HepG2 (cell line): ENCODE results near the gene R3HCC1L. TPM values are rescaled to one million over a fixed set of nuclear protein-coding genes. Genes with fewer than 3 reads are reported as not detected.

ENCODE experiments used
- ATAD3A ChIP-seq: sonication (generic); formaldehyde crosslinking; IDR thresholded peaks from 2 replicates; pipeline ENCODE4 v1.4.0; 2020; ENCODE audit warnings: missing genetic modification reagents
- HDAC2 ChIP-seq: sonication (generic); formaldehyde crosslinking; IDR thresholded peaks from 2 replicates; pipeline ENCODE4 v1.4.0; 2020; ENCODE audit warnings: missing genetic modification reagents
- HOXA7 ChIP-seq: sonication (generic); formaldehyde crosslinking; IDR thresholded peaks from 2 replicates; pipeline ENCODE4 v1.8.1; 2022; ENCODE audit warnings: mild to moderate bottlenecking, missing genetic modification reagents, moderate library complexity
- MED1 ChIP-seq: sonication (generic); formaldehyde crosslinking; IDR thresholded peaks from 2 replicates; pipeline ENCODE4 v1.4.0; 2020; ENCODE audit warnings: missing genetic modification reagents
- MEIS1 ChIP-seq: sonication (generic); formaldehyde crosslinking; IDR thresholded peaks from 2 replicates; pipeline ENCODE4 v1.9.0; 2021; ENCODE audit warnings: mild to moderate bottlenecking, missing genetic modification reagents, moderate library complexity, borderline replicate concordance
- SETDB1 ChIP-seq: sonication (generic); formaldehyde crosslinking; IDR thresholded peaks from 2 replicates; pipeline ENCODE4 v1.5.1; 2020; ENCODE audit warnings: missing genetic modification reagents, mild to moderate bottlenecking, borderline replicate concordance
- SPEN ChIP-seq: sonication (generic); formaldehyde crosslinking; IDR thresholded peaks from 2 replicates; pipeline ENCODE4 v1.5.1; 2020; ENCODE audit warnings: low read depth, mild to moderate bottlenecking, missing genetic modification reagents
- SUZ12 ChIP-seq: fragments of 150-350 bp; IDR thresholded peaks from 2 replicates; pipeline ENCODE4 v1.6.1; 2014; ENCODE audit warnings: low read depth, low read length
- TCF7L2 ChIP-seq: IDR thresholded peaks from 2 replicates; pipeline ENCODE4 v1.6.1; 2011; ENCODE audit warnings: mild to moderate bottlenecking, low read depth, low read length, moderate library complexity
- YY1 ChIP-seq: IDR thresholded peaks from 2 replicates; pipeline ENCODE4 v1.6.1; 2011; ENCODE audit warnings: low read length, low read depth, moderate library complexity, mild to moderate bottlenecking; ENCODE audit not compliant: insufficient read depth, insufficient replicate concordance
- ZFAT ChIP-seq: sonication (generic); formaldehyde crosslinking; conservative IDR thresholded peaks from 2 replicates; pipeline ENCODE4 v1.8.1; 2023; ENCODE audit warnings: missing genetic modification reagents, inconsistent platforms
- ZFP82 ChIP-seq: sonication (generic); formaldehyde crosslinking; IDR thresholded peaks from 2 replicates; pipeline ENCODE4 v1.5.1; 2020; ENCODE audit warnings: mild to moderate bottlenecking, missing genetic modification reagents, borderline replicate concordance
- ZNF510 ChIP-seq: sonication (generic); formaldehyde crosslinking; IDR thresholded peaks from 2 replicates; pipeline ENCODE4 v1.4.0; 2020; ENCODE audit warnings: low read depth, mild to moderate bottlenecking, missing genetic modification reagents
- ZNF781 ChIP-seq: sonication (generic); formaldehyde crosslinking; IDR thresholded peaks from 2 replicates; pipeline ENCODE4 v1.5.1; 2020; ENCODE audit warnings: borderline replicate concordance, mild to moderate bottlenecking, missing genetic modification reagents; ENCODE audit errors: not compliant biosample characterization
- ZNF850 ChIP-seq: sonication (generic); formaldehyde crosslinking; conservative IDR thresholded peaks from 2 replicates; pipeline ENCODE4 v1.9.0; 2021; ENCODE audit warnings: mild to moderate bottlenecking, missing genetic modification reagents
- ZNF883 ChIP-seq: sonication (generic); formaldehyde crosslinking; IDR thresholded peaks from 2 replicates; pipeline ENCODE4 v1.5.1; 2020; ENCODE audit warnings: mild to moderate bottlenecking, missing genetic modification reagents; ENCODE audit errors: not compliant biosample characterization
- ZNF891 ChIP-seq: sonication (generic); formaldehyde crosslinking; IDR thresholded peaks from 2 replicates; pipeline ENCODE4 v1.5.0; 2020; ENCODE audit warnings: mild to moderate bottlenecking, missing genetic modification reagents
- ZSCAN12 ChIP-seq: sonication (generic); formaldehyde crosslinking; IDR thresholded peaks from 2 replicates; pipeline ENCODE4 v1.9.0; 2021; ENCODE audit warnings: mild to moderate bottlenecking, missing genetic modification reagents
- polyA plus RNA-seq, 8 experiments: library from polyadenylated mRNA; depleted of rRNA in 3 of 8; stranded (reverse) in 7 of 8; unstranded in 1 of 8; fragments of >200 nt; fragmentation: Illumina TruSeq in 4 of 8; extraction: Trizol in 4 of 8; gene quantifications; 2 replicates each; pipeline versions ENCODE4 v1.2.1 to v1.2.3, GENCODE V29; 2011 to 2016; ENCODE audit warnings: low read depth in 4 of 8, missing spikeins in 1 of 8, mixed read lengths in 1 of 8; ENCODE audit not compliant: insufficient read depth in 1 of 8
- total RNA-seq, 5 experiments: library from RNA; depleted of rRNA; stranded (reverse); fragments of >200 nt; fragmentation: Illumina TruSeq; extraction: Trizol; gene quantifications; 2 replicates each; pipeline ENCODE4 v1.2.3, GENCODE V29; 2016; ENCODE audit warnings: low read depth in 1 of 5
- TF ChIP-seq, protein P1 (sequence below): sonication (generic); formaldehyde crosslinking; IDR thresholded peaks from 2 replicates; pipeline ENCODE4 v1.9.0; 2021; ENCODE audit warnings: missing genetic modification reagents, borderline replicate concordance
- TF ChIP-seq, protein P2 (sequence below): sonication (generic); formaldehyde crosslinking; IDR thresholded peaks from 2 replicates; pipeline ENCODE4 v1.4.0; 2020; ENCODE audit warnings: missing genetic modification reagents, mild to moderate bottlenecking, borderline replicate concordance
- TF ChIP-seq, protein P3 (sequence below): IDR thresholded peaks from 2 replicates; pipeline ENCODE4 v1.6.1; 2018; ENCODE audit warnings: missing genetic modification reagents
- TF ChIP-seq, protein P4 (sequence below): sonication (generic); formaldehyde crosslinking; IDR thresholded peaks from 2 replicates; pipeline ENCODE4 v1.4.0; 2020; ENCODE audit warnings: missing genetic modification reagents

Gene R3HCC1L
- total and polyA plus RNA-seq, 2 of the 13 experiments (the other 11 are each of a cell fraction or from before 2014, with no cell fraction given), result 6.5 to 12.2 TPM

DNA sequence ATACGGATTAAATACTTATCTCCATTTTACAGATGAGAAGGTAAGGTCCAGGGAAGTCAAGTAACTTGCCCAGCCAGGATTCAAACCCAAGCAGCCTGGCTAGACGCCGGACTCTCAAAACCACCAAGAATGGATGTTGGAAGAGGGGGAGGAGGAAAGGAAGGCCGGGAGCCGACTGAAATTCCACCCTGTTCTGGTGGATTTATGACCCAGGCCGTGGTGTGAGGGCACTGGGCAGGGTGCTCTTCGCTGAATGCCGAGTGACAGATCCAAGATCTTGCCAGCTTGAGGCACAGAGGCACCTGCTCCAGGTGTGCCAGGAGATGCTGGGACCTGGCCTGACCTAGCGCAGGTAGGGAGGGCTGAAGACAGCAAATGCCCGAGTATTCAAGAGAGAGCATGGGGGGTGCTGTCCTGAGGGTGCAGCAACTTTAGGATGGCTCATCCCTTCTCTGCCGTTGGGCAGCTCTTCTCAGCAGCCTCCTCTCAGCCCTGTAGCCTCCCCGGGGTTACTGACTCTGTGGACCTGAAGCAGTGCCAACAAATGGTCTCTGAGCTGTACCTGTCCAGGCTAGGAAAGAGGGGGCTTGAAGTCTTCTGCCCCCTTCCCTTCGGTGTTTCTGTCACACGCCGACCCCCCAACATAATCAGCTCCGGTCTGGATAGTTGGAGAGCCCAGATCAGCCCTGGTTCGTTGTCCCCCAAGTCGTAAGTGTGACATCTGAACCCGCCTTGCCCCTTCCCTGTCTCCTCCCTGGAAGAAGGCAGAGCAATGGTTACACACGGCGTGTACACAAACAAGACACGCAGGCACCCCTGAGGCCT, 132.8 kb downstream of the R3HCC1L start (continued):
- no peak for TF ChIP-seq ZNF510
- no peak for TF ChIP-seq ZFAT (CRISPR knock-in tag)
- TF ChIP-seq MED1 (CRISPR knock-in tag), result no peak; the same call in 1 of the 2 replicates
- TF ChIP-seq SETDB1 (CRISPR knock-in tag), result no peak
- TF ChIP-seq, protein P1, sequence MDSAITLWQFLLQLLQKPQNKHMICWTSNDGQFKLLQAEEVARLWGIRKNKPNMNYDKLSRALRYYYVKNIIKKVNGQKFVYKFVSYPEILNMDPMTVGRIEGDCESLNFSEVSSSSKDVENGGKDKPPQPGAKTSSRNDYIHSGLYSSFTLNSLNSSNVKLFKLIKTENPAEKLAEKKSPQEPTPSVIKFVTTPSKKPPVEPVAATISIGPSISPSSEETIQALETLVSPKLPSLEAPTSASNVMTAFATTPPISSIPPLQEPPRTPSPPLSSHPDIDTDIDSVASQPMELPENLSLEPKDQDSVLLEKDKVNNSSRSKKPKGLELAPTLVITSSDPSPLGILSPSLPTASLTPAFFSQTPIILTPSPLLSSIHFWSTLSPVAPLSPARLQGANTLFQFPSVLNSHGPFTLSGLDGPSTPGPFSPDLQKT, result no peak
- TF ChIP-seq ATAD3A (CRISPR knock-in tag), result no peak
- TF ChIP-seq TCF7L2, result no peak
- TF ChIP-seq ZNF781, result no peak
- no peak for TF ChIP-seq HOXA7
- TF ChIP-seq SPEN (CRISPR knock-in tag), result 0 out of 2 replicates have a peak, but pooled peaks have one; percentile 55
- no peak for TF ChIP-seq ZNF850 (CRISPR knock-in tag)
- TF ChIP-seq ZFP82, result no peak
- TF ChIP-seq, protein P2, sequence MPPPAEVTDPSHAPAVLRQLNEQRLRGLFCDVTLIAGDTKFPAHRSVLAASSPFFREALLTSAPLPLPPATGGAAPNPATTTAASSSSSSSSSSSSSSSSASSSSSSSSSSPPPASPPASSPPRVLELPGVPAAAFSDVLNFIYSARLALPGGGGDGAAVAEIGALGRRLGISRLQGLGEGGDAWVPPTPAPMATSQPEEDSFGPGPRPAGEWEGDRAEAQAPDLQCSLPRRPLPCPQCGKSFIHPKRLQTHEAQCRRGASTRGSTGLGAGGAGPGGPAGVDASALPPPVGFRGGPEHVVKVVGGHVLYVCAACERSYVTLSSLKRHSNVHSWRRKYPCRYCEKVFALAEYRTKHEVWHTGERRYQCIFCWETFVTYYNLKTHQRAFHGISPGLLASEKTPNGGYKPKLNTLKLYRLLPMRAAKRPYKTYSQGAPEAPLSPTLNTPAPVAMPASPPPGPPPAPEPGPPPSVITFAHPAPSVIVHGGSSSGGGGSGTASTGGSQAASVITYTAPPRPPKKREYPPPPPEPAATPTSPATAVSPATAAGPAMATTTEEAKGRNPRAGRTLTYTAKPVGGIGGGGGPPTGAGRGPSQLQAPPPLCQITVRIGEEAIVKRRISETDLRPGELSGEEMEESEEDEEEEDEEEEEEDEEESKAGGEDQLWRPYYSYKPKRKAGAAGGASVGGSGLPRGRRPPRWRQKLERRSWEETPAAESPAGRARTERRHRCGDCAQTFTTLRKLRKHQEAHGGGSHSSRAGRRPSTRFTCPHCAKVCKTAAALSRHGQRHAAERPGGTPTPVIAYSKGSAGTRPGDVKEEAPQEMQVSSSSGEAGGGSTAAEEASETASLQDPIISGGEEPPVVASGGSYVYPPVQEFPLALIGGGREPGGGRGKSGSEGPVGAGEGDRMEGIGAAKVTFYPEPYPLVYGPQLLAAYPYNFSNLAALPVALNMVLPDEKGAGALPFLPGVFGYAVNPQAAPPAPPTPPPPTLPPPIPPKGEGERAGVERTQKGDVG (CRISPR knock-in tag), result no peak
- no peak for TF ChIP-seq MEIS1 (CRISPR knock-in tag)
- TF ChIP-seq ZNF891 (CRISPR knock-in tag), result peak; percentile 15; the same call in 1 of the 2 replicates
- TF ChIP-seq, protein P3, sequence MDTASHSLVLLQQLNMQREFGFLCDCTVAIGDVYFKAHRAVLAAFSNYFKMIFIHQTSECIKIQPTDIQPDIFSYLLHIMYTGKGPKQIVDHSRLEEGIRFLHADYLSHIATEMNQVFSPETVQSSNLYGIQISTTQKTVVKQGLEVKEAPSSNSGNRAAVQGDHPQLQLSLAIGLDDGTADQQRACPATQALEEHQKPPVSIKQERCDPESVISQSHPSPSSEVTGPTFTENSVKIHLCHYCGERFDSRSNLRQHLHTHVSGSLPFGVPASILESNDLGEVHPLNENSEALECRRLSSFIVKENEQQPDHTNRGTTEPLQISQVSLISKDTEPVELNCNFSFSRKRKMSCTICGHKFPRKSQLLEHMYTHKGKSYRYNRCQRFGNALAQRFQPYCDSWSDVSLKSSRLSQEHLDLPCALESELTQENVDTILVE (CRISPR knock-in tag), result no peak
- TF ChIP-seq YY1, result no peak
- TF ChIP-seq, protein P4, sequence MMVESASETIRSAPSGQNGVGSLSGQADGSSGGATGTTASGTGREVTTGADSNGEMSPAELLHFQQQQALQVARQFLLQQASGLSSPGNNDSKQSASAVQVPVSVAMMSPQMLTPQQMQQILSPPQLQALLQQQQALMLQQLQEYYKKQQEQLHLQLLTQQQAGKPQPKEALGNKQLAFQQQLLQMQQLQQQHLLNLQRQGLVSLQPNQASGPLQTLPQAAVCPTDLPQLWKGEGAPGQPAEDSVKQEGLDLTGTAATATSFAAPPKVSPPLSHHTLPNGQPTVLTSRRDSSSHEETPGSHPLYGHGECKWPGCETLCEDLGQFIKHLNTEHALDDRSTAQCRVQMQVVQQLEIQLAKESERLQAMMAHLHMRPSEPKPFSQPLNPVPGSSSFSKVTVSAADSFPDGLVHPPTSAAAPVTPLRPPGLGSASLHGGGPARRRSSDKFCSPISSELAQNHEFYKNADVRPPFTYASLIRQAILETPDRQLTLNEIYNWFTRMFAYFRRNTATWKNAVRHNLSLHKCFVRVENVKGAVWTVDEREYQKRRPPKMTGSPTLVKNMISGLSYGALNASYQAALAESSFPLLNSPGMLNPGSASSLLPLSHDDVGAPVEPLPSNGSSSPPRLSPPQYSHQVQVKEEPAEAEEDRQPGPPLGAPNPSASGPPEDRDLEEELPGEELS, result no peak
- no peak for TF ChIP-seq SUZ12
- peak; percentile 70 for TF ChIP-seq ZNF883 (CRISPR knock-in tag)
- TF ChIP-seq HDAC2 (CRISPR knock-in tag), result no peak
- no peak for TF ChIP-seq ZSCAN12 (CRISPR knock-in tag)
